Neural crest cell (in vitro differentiated cells): ENCODE measurements around the gene EBF3. TPM values are rescaled to one million over a fixed set of nuclear protein-coding genes. Genes with fewer than 3 reads are reported as not detected.

Experiments
- DNase-seq: peaks from one replicate; pipeline ENCODE4 v3.0.0; 2021; ENCODE audit warnings: low read depth, mixed read lengths, low spot score
- H3K27ac Mint-ChIP-seq: one replicate; pipeline ENCODE4 v1.8.0; 2021; ENCODE audit warnings: mild to moderate bottlenecking, mixed read lengths; ENCODE audit not compliant: unreplicated experiment
- H3K27me3 Mint-ChIP-seq: 2 replicates; pipeline ENCODE4 v1.8.0; 2021; ENCODE audit warnings: low read depth, mild to moderate bottlenecking, mixed read lengths
- H3K36me3 Mint-ChIP-seq: 2 replicates; pipeline ENCODE4 v1.8.0; 2021; ENCODE audit warnings: low read depth, mild to moderate bottlenecking, mixed read lengths
- H3K4me1 Mint-ChIP-seq: 2 replicates; pipeline ENCODE4 v1.8.0; 2021; ENCODE audit warnings: mixed read lengths
- H3K4me3 Mint-ChIP-seq: one replicate; pipeline ENCODE4 v1.8.0; 2021; ENCODE audit warnings: mild to moderate bottlenecking, mixed read lengths
- H3K9me3 Mint-ChIP-seq: 2 replicates; pipeline ENCODE4 v1.8.0; 2021; ENCODE audit warnings: mixed read lengths
- total RNA-seq: library from RNA; stranded (reverse); gene quantifications from 2 replicates; pipeline ENCODE4 v1.2.1, GENCODE V29; 2021
- TF ChIP-seq, protein P1 (sequence below): fragments of 200-600 bp; sonication (generic); conservative IDR thresholded peaks from 2 replicates; pipeline ENCODE4 v1.5.0; 2021; ENCODE audit warnings: antibody characterized with exemption, mild to moderate bottlenecking

EBF3 gene
- total RNA-seq, 1 donor from 2014 or later: 11.6 TPM

GRCh38 chr10:129955601-129956285 is 8.3 kb downstream of the EBF3 start:
- no peaks in the 10 kb centered on the region for H3K9me3 Mint-ChIP-seq
- no peak for DNase-seq
- peaks cover 61% of the 10 kb centered on the region for H3K27me3 Mint-ChIP-seq
- peaks cover 68% of the 10 kb centered on the region for H3K4me1 Mint-ChIP-seq
- H3K4me3 Mint-ChIP-seq: peak overlapping the region; percentile 45
- peaks cover 5% of the 10 kb centered on the region for H3K36me3 Mint-ChIP-seq
- no peak overlapping the region for H3K27ac Mint-ChIP-seq
- TF ChIP-seq, protein P1, sequence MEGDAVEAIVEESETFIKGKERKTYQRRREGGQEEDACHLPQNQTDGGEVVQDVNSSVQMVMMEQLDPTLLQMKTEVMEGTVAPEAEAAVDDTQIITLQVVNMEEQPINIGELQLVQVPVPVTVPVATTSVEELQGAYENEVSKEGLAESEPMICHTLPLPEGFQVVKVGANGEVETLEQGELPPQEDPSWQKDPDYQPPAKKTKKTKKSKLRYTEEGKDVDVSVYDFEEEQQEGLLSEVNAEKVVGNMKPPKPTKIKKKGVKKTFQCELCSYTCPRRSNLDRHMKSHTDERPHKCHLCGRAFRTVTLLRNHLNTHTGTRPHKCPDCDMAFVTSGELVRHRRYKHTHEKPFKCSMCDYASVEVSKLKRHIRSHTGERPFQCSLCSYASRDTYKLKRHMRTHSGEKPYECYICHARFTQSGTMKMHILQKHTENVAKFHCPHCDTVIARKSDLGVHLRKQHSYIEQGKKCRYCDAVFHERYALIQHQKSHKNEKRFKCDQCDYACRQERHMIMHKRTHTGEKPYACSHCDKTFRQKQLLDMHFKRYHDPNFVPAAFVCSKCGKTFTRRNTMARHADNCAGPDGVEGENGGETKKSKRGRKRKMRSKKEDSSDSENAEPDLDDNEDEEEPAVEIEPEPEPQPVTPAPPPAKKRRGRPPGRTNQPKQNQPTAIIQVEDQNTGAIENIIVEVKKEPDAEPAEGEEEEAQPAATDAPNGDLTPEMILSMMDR: no peak

- Mint-ChIP-seq H3K4me1 (peaks cover 71% of the 10 kb centered on the region), H3K36me3 (peaks cover 5% of the 10 kb centered on the region), H3K27me3 (peaks cover 51% of the 10 kb centered on the region), H3K27ac (no peak overlapping the region), H3K9me3 (no peaks in the 10 kb centered on the region), H3K4me3 (peak overlapping the region; percentile 26)
- TF ChIP-seq, protein P1: no peak
- no peak for DNase-seq
These were observed 9.4 kb downstream of the EBF3 start for GRCh38 chr10:129954492-129955315.

DNA sequence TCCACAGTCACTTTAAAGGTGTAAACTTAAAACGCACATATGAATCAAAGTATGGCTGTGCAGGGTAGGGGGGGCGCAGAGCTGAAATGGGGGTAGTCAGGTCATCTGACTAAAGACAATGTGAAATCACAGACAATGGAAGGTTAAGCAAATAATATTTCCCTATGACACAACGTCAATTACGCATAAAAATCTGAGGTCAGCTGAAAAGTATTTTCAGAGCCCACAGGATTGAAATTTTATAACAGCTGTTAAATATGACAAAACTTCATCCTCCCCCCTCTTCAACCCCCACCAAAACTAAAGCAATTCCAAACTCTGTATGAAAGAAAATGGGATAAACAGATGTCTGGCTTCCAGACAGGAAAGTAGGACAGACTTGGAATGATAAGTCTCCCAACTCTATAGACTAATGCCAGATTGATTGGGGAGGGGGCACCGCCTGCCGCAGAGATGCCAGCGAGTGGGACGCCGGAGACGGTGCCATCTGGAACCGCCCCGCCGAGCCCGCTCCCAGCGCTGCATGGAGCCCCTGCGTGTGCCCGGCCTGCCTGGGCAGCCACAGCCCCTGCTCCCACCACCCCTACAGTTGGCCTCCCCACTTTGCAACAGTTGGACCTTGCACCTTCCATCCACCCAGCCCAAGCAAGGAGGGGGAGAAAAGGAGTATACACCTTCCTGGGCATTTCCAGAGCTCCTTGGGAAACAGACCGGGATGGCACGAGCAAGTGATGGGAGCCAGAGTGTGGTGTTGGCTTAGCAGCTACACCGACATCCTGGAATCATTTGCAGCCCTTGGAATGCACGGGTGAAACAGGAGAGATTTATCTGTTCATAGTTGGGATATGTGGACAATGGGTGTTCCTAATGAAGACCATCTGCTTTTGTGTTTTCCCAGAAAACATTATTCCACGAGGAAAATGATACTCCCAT is 10.7 kb downstream of the EBF3 start:
- Mint-ChIP-seq H3K9me3 (no peaks in the 10 kb centered on the region), H3K4me3 (peak overlapping the region; percentile 32), H3K27me3 (peaks cover 45% of the 10 kb centered on the region), H3K4me1 (peaks cover 73% of the 10 kb centered on the region), H3K36me3 (peaks cover 4% of the 10 kb centered on the region), H3K27ac (peak overlapping the region; percentile 0)
- TF ChIP-seq, protein P1: no peak
- DNase-seq: no peak

DNA sequence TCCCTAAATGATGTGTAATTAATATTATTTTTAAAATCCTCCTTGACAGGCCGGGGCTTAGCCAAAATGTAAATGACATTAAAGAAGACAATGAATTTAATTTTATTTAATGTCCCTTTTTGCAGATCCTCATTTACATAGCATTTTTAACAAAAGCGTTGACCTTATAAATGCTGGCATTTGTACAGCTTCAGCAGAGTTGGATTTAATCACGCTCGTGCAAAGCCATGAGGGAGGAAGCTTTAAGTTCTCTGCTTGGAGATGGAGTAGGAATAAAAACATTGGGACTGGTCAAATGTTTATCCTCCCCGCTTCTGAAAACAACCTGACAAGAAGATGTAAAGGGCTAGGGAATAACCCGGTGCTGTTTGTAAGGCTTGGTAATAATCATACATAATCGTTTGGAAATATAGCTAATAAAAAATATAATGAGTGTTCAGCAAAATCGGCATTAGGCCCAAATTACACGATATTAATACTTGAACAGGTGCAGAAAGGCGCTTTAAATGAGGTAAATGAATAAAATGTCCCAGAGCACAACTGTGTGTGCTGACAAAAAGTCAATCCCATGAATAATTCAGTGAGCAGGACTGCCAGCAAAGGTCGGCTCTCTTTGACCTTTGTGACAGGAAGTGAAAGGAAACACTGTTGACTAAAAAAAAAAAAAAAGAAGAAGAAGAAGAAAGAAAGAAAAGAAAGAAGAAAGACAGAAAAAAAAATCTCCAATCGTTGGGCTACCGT is 11.5 kb downstream of the EBF3 start:
- H3K9me3 Mint-ChIP-seq: no peaks in the 10 kb centered on the region
- H3K36me3 Mint-ChIP-seq: no peaks in the 10 kb centered on the region
- peaks cover 36% of the 10 kb centered on the region for H3K27me3 Mint-ChIP-seq
- TF ChIP-seq, protein P1: no peak
- H3K27ac Mint-ChIP-seq: peak overlapping the region; percentile 0
- H3K4me1 Mint-ChIP-seq: peaks cover 68% of the 10 kb centered on the region
- peak overlapping the region; percentile 32 for H3K4me3 Mint-ChIP-seq
- no peak for DNase-seq

DNA sequence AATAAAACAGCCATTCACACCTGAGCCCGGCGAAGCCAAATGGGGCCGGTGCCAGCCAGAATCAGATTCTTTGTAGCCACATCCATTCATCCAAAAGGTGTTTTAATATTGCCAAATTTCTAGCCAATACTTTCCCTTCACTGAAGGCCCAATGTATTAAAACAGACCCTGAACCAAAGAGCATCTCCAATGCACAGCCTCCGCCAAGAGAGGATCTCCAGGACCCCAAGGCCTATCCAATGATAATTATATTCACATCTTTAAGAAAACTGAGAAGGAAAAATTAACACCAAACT is 12.2 kb downstream of the EBF3 start:
- TF ChIP-seq, protein P1: no peak
- Mint-ChIP-seq H3K27ac (no peak overlapping the region), H3K4me1 (peaks cover 64% of the 10 kb centered on the region), H3K27me3 (peaks cover 30% of the 10 kb centered on the region), H3K36me3 (no peaks in the 10 kb centered on the region), H3K9me3 (no peaks in the 10 kb centered on the region), H3K4me3 (peak overlapping the region; percentile 54)
- no peak for DNase-seq
